ENCODE results near the gene HTR2A.

Gene HTR2A

GRCh38 chr13:46855664-46856063 is 41.2 kb downstream of the HTR2A start:
- no peak for DNase-seq (ENCODE audit: low spot score in 2 of 2)
- H3K4me1 Mint-ChIP-seq: no peaks in the 10 kb centered on the region
- peaks cover 20% of the 10 kb centered on the region for H3K27me3 Mint-ChIP-seq
- H3K27ac Mint-ChIP-seq: no peak overlapping the region
- H3K4me3 Mint-ChIP-seq: no peak overlapping the region
- H3K9me3 Mint-ChIP-seq: no peaks in the 10 kb centered on the region
- no peaks in the 10 kb centered on the region for H3K36me3 Mint-ChIP-seq
- ATAC-seq (ENCODE audit: low read depth): no peak

- DNase-seq (ENCODE audit: low spot score in 2 of 2): no peak
- H3K27me3 Mint-ChIP-seq: peaks cover 20% of the 10 kb centered on the region
- H3K4me3 Mint-ChIP-seq: no peak overlapping the region
- ATAC-seq (ENCODE audit: low read depth): no peak
- no peaks in the 10 kb centered on the region for H3K4me1 Mint-ChIP-seq
- H3K27ac Mint-ChIP-seq: no peak overlapping the region
- no peaks in the 10 kb centered on the region for H3K36me3 Mint-ChIP-seq
- H3K9me3 Mint-ChIP-seq: no peaks in the 10 kb centered on the region
Measured at GRCh38 chr13:46855166-46855565, 41.7 kb downstream of the HTR2A start.

- no peak for DNase-seq (ENCODE audit: low spot score in 2 of 2)
- Mint-ChIP-seq H3K27me3 (peaks cover 13% of the 10 kb centered on the region), H3K36me3 (no peaks in the 10 kb centered on the region), H3K4me3 (no peak overlapping the region), H3K9me3 (no peaks in the 10 kb centered on the region), H3K27ac (no peak overlapping the region), H3K4me1 (no peaks in the 10 kb centered on the region)
- ATAC-seq (ENCODE audit: low read depth): no peak
Measured at GRCh38 chr13:46852168-46852567, 44.7 kb downstream of the HTR2A start.

DNA sequence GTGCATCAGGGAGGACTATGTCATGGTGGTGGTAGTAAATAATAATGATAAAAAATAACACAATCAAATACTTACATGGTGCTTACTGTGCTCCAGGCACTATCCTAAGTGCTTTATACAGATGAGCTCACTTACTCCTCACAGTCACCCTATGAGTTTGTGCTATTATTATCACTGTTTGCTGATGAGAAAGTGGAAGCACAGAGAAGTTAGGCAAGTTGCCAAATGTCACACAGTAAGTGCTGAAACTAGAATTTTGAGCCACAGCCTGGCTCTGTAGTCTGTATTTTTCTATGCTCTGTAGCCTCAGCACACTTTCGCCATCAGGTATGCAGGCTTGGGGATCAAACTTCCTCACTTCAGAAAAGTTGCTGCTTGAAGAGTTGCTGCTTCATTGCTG is 46.6 kb downstream of the HTR2A start:
- no peak for DNase-seq (ENCODE audit: low spot score in 2 of 2)
- Mint-ChIP-seq H3K4me3 (no peak overlapping the region), H3K9me3 (no peaks in the 10 kb centered on the region), H3K27me3 (peaks cover 11% of the 10 kb centered on the region), H3K27ac (no peak overlapping the region), H3K4me1 (no peaks in the 10 kb centered on the region), H3K36me3 (no peaks in the 10 kb centered on the region)
- no peak for ATAC-seq (ENCODE audit: low read depth)

- ATAC-seq (ENCODE audit: low read depth): no peak
- no peak overlapping the region for H3K27ac Mint-ChIP-seq
Measured at GRCh38 chr13:46846726-46847125, 50.1 kb downstream of the HTR2A start.

GRCh38 chr13:46845146-46845545 is 51.7 kb downstream of the HTR2A start:
- H3K4me1 Mint-ChIP-seq: peaks cover 3% of the 10 kb centered on the region
- H3K27ac Mint-ChIP-seq: no peak overlapping the region
- H3K36me3 Mint-ChIP-seq: no peaks in the 10 kb centered on the region
- DNase-seq (ENCODE audit: low spot score in 2 of 2) (no peak), ATAC-seq (ENCODE audit: low read depth) (no peak)
- H3K4me3 Mint-ChIP-seq: no peak overlapping the region
- peaks cover 3% of the 10 kb centered on the region for H3K27me3 Mint-ChIP-seq
- H3K9me3 Mint-ChIP-seq: no peaks in the 10 kb centered on the region

More at GRCh38 chr13:46846726-46847125, 50.1 kb downstream of the HTR2A start:
- Mint-ChIP-seq H3K9me3 (no peaks in the 10 kb centered on the region), H3K36me3 (no peaks in the 10 kb centered on the region), H3K4me1 (no peaks in the 10 kb centered on the region), H3K27me3 (peaks cover 4% of the 10 kb centered on the region), H3K4me3 (no peak overlapping the region)
- no peak for DNase-seq (ENCODE audit: low spot score in 2 of 2)

DNA sequence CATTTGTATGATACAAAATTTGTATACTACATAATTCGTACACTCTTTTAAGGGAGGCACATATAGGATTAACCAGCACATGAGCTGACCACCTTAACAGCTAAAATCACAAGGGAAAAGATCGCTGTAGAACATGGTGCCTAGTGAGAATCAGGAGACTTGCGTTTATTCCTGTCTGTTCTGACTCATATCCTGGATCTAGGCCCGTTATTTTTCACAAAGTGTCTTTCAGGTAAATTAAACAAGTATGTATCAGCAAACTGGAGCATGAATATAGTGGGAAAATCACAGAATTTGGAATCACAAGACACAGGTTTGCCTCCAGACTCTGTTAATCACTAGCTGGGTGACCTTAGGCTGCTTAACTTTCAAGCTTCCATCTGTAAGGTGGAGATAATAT is 52.4 kb downstream of the HTR2A start:
- ATAC-seq (ENCODE audit: low read depth): no peak
- H3K27me3 Mint-ChIP-seq: peaks cover 3% of the 10 kb centered on the region

GRCh38 chr13:46839399-46839798 is 57.5 kb downstream of the HTR2A start:
- no peak for DNase-seq (ENCODE audit: low spot score in 2 of 2)
- ATAC-seq (ENCODE audit: low read depth): no peak
- peaks cover 3% of the 10 kb centered on the region for H3K4me1 Mint-ChIP-seq
- H3K27me3 Mint-ChIP-seq: peaks cover 5% of the 10 kb centered on the region
- H3K9me3 Mint-ChIP-seq: no peaks in the 10 kb centered on the region
- H3K27ac Mint-ChIP-seq: no peak overlapping the region
- H3K4me3 Mint-ChIP-seq: no peak overlapping the region
- H3K36me3 Mint-ChIP-seq: no peaks in the 10 kb centered on the region

More for the DNA sequence above, 52.4 kb downstream of the HTR2A start:
- H3K36me3 Mint-ChIP-seq: no peaks in the 10 kb centered on the region
- H3K27ac Mint-ChIP-seq: no peak overlapping the region
- no peak for DNase-seq (ENCODE audit: low spot score in 2 of 2)
- H3K9me3 Mint-ChIP-seq: no peaks in the 10 kb centered on the region
- no peak overlapping the region for H3K4me3 Mint-ChIP-seq
- peaks cover 3% of the 10 kb centered on the region for H3K4me1 Mint-ChIP-seq

DNA sequence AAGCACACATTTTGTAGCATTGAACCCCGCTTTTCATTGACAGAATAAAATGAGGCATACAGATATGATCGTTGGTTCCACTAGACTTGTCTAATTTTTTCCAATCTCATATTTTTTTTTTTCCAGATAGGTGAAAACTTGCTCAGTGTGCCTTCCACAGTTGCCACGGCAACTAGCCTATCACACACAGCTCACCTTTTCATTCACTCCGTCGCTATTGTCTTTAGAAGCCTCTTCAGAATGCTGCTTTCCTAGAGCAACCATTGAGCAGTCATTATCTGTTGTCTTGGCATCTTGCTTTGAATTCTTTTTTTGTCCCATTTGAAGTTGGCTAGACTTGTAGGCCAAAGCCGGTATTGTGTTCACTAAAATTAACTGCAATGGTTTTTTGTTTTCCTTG is 62.2 kb downstream of the HTR2A start:
- ATAC-seq (ENCODE audit: low read depth): no peak
- H3K4me3 Mint-ChIP-seq: no peak overlapping the region
- no peak for DNase-seq (ENCODE audit: low spot score in 2 of 2)
- H3K27ac Mint-ChIP-seq: no peak overlapping the region
- H3K4me1 Mint-ChIP-seq: no peaks in the 10 kb centered on the region
- peaks cover 7% of the 10 kb centered on the region for H3K27me3 Mint-ChIP-seq
- no peaks in the 10 kb centered on the region for H3K9me3 Mint-ChIP-seq
- H3K36me3 Mint-ChIP-seq: no peaks in the 10 kb centered on the region

DNA sequence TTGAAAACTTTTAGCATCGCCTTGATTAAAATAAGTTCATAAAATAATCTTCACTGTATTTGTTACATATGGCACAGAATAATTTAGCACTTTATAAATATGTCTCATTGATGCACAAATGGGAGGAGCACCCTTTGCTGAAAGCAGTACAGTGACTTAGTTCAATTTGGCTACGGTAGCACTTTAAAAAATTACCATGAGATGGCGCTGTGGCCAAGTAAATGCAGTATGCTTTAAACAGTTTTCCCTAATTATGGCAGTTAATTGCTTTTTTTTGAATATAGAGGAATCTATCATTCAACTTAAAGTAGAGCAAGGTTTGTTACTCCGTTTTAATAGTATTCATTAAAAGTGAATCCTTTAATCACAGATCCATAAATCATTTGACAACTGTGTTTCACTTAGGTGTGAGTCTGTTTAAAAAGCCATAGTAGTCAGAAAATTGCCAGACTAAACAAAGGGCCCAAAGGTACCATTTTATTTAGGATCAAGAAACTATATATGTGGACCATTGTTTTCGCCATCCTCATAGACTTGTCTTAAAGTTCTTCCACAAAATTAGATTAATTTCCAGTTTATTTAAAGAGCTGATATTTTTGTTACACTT is 65.2 kb downstream of the HTR2A start:
- no peak overlapping the region for H3K27ac Mint-ChIP-seq
- H3K4me3 Mint-ChIP-seq: no peak overlapping the region
- no peaks in the 10 kb centered on the region for H3K4me1 Mint-ChIP-seq
- H3K36me3 Mint-ChIP-seq: no peaks in the 10 kb centered on the region
- no peaks in the 10 kb centered on the region for H3K9me3 Mint-ChIP-seq
- ATAC-seq (ENCODE audit: low read depth) (peak; percentile 35), DNase-seq (ENCODE audit: low spot score in 2 of 2) (peak; percentile 36 to 40)
- H3K27me3 Mint-ChIP-seq: peaks cover 4% of the 10 kb centered on the region

GRCh38 chr13:46830405-46831005 is 66.3 kb downstream of the HTR2A start:
- Mint-ChIP-seq H3K4me1 (no peaks in the 10 kb centered on the region), H3K9me3 (no peaks in the 10 kb centered on the region), H3K27ac (no peak overlapping the region), H3K36me3 (no peaks in the 10 kb centered on the region), H3K27me3 (peaks cover 4% of the 10 kb centered on the region), H3K4me3 (no peak overlapping the region)
- ATAC-seq (ENCODE audit: low read depth) (no peak), DNase-seq (ENCODE audit: low spot score in 2 of 2) (no peak)

DNA sequence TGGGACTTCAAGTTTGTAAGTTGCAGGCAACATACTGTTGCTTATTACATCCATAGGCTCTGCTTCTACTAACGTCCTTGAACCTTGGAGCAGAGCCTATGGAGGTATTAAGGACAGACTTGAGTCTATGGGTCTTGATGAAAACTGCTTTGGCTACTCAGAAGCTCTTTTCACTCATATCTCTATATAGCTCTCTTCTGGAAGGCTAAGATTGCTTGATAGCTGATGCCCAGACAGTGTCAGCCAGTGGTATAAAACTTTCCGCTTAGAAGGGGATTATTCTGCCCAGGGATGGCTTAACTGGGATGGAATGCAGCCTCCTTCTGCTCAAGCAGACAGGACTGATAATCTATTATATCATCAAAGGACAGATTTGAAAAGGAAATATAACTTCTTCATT is 74.3 kb downstream of the HTR2A start:
- peaks cover 10% of the 10 kb centered on the region for H3K27me3 Mint-ChIP-seq
- no peak overlapping the region for H3K4me3 Mint-ChIP-seq
- no peaks in the 10 kb centered on the region for H3K9me3 Mint-ChIP-seq
- H3K4me1 Mint-ChIP-seq: no peaks in the 10 kb centered on the region
- ATAC-seq (ENCODE audit: low read depth): no peak
- no peak overlapping the region for H3K27ac Mint-ChIP-seq
- H3K36me3 Mint-ChIP-seq: no peaks in the 10 kb centered on the region
- no peak for DNase-seq (ENCODE audit: low spot score in 2 of 2)

DNA sequence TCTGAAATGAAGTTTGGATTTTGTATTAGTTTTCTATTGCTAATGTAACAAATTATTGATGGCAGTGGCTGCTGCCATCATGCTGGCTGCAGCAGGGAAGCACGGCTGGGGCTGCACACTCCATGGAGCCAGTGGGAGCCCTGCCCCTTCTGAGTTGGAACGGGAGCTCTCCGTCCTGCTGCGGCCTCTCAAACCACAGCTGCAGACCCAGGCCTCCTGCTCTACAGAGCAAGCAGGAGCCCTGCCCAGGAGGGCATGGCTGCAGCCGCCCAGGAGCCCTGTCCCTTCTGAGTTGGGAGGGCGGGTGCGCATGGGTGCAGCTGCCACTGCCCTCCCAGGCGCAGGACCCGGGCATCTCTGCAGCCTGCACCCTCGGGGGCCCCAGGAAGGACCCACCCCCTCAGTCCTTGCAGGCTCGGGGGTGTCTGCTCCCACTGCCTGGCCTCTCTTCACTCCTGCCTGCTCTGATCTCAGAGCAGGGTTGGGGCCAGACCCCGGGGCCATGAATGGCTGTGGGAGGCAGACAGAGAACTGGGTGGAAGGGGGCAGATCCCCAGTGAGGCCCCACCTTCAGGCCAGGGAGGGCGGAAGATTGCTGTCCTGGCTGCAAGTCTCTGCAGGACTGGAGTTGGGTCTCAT is 78.9 kb downstream of the HTR2A start:
- H3K4me1 Mint-ChIP-seq: peaks cover 3% of the 10 kb centered on the region
- H3K27me3 Mint-ChIP-seq: peaks cover 10% of the 10 kb centered on the region
- DNase-seq (ENCODE audit: low spot score in 2 of 2) (no peak), ATAC-seq (ENCODE audit: low read depth) (no peak)
- H3K9me3 Mint-ChIP-seq: peaks cover 2% of the 10 kb centered on the region
- H3K4me3 Mint-ChIP-seq: no peak overlapping the region
- H3K27ac Mint-ChIP-seq: no peak overlapping the region
- H3K36me3 Mint-ChIP-seq: peaks cover 1% of the 10 kb centered on the region

GRCh38 chr13:46817095-46817494 is 79.8 kb downstream of the HTR2A start:
- no peak overlapping the region for H3K4me3 Mint-ChIP-seq
- peaks cover 13% of the 10 kb centered on the region for H3K27me3 Mint-ChIP-seq
- no peak overlapping the region for H3K27ac Mint-ChIP-seq
- H3K36me3 Mint-ChIP-seq: peaks cover 8% of the 10 kb centered on the region
- peaks cover 3% of the 10 kb centered on the region for H3K4me1 Mint-ChIP-seq
- peaks cover 10% of the 10 kb centered on the region for H3K9me3 Mint-ChIP-seq
- DNase-seq (ENCODE audit: low spot score in 2 of 2) (no peak), ATAC-seq (ENCODE audit: low read depth) (no peak)

DNA sequence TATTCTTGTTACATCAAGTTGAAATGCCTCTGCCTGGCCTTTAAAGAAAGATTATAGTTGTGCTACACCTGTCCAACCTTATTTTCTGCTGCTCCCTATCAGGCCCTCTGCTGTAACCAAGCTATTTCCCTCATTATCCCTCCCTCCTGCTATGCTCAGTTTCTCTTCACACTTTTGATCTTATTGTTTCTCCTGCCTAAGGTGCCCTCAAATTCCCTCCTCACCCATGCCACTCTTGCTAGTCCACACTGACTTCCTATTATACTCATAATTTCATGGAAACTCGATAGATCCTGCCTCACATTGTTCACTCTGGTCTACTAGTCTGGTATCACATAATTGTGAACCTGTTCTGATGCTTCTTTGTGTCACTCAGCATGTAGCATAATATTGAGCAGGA is 80.5 kb downstream of the HTR2A start:
- Mint-ChIP-seq H3K9me3 (peaks cover 11% of the 10 kb centered on the region), H3K36me3 (peaks cover 10% of the 10 kb centered on the region)

More for the DNA sequence above, 80.5 kb downstream of the HTR2A start:
- Mint-ChIP-seq H3K27ac (no peak overlapping the region), H3K27me3 (peaks cover 13% of the 10 kb centered on the region), H3K4me3 (no peak overlapping the region), H3K4me1 (peaks cover 3% of the 10 kb centered on the region)
- no peak for DNase-seq (ENCODE audit: low spot score in 2 of 2)
- no peak for ATAC-seq (ENCODE audit: low read depth)

Data from memory B cell (primary cell).